ENCODE data around the gene NFKBIZ. TPM values are rescaled to one million over a fixed set of nuclear protein-coding genes. Genes with fewer than 3 reads are reported as not detected.

The NFKBIZ gene
- total and polyA plus RNA-seq, 2 donors: 16.8 to 31.1 TPM

- no peak for DNase-seq (ENCODE audit: extremely low spot score)
- Histone ChIP-seq H3K27ac (ENCODE audit: low read depth) (peak overlapping the region; percentile 68), H3K4me1 (ENCODE audit: insufficient read depth) (no peaks in the 10 kb centered on the region), H3K4me3 (ENCODE audit: low read depth, low read length) (peak overlapping the region; percentile 97), H3K36me3 (ENCODE audit: insufficient read depth) (peaks cover 3% of the 10 kb centered on the region)
- 2% methylated on average over 19 of the region's 19 CpGs for WGBS
Measured at GRCh38 chr3:101850246-101851051, 1.1 kb downstream of the NFKBIZ start.

GRCh38 chr3:101851072-101851770, 1.9 kb downstream of the NFKBIZ start:
- 42% methylated on average over 5 of the region's 5 CpGs for WGBS
- no peak overlapping the region for H3K27ac ChIP-seq (ENCODE audit: low read depth)
- H3K4me1 ChIP-seq (ENCODE audit: insufficient read depth): no peaks in the 10 kb centered on the region
- peaks cover 7% of the 10 kb centered on the region for H3K36me3 ChIP-seq (ENCODE audit: insufficient read depth)
- DNase-seq (ENCODE audit: extremely low spot score): no peak
- H3K4me3 ChIP-seq (ENCODE audit: low read depth, low read length): peak overlapping the region; percentile 97

- Histone ChIP-seq H3K36me3 (ENCODE audit: insufficient read depth) (peaks cover 9% of the 10 kb centered on the region), H3K4me1 (ENCODE audit: insufficient read depth) (no peaks in the 10 kb centered on the region), H3K4me3 (ENCODE audit: low read depth, low read length) (no peak overlapping the region), H3K27ac (ENCODE audit: low read depth) (no peak overlapping the region)
- DNase-seq (ENCODE audit: extremely low spot score): no peak
- 68% methylated on average over 6 of the region's 6 CpGs for WGBS
Measured at GRCh38 chr3:101851850-101852714, 2.8 kb downstream of the NFKBIZ start.

- no peak overlapping the region for H3K27ac ChIP-seq (ENCODE audit: low read depth)
- peaks cover 13% of the 10 kb centered on the region for H3K36me3 ChIP-seq (ENCODE audit: insufficient read depth)
Measured at GRCh38 chr3:101852983-101853840, 3.9 kb downstream of the NFKBIZ start.

GRCh38 chr3:101853982-101854381, 4.7 kb downstream of the NFKBIZ start:
- H3K4me1 ChIP-seq (ENCODE audit: insufficient read depth): no peaks in the 10 kb centered on the region
- 88% methylated on average over 3 of the region's 3 CpGs for WGBS
- H3K36me3 ChIP-seq (ENCODE audit: insufficient read depth): peaks cover 16% of the 10 kb centered on the region
- no peak for DNase-seq (ENCODE audit: extremely low spot score)
- no peak overlapping the region for H3K27ac ChIP-seq (ENCODE audit: low read depth)
- no peak overlapping the region for H3K4me3 ChIP-seq (ENCODE audit: low read depth, low read length)

More at GRCh38 chr3:101852983-101853840, 3.9 kb downstream of the NFKBIZ start:
- WGBS: 93% methylated on average over 8 of the region's 8 CpGs
- Histone ChIP-seq H3K4me1 (ENCODE audit: insufficient read depth) (no peaks in the 10 kb centered on the region), H3K4me3 (ENCODE audit: low read depth, low read length) (no peak overlapping the region)
- no peak for DNase-seq (ENCODE audit: extremely low spot score)

GRCh38 chr3:101854608-101855304, 5.4 kb downstream of the NFKBIZ start:
- no peaks in the 10 kb centered on the region for H3K4me1 ChIP-seq (ENCODE audit: insufficient read depth)
- 93% methylated on average over 2 of the region's 2 CpGs for WGBS
- H3K27ac ChIP-seq (ENCODE audit: low read depth): peak overlapping the region; percentile 23
- peaks cover 16% of the 10 kb centered on the region for H3K36me3 ChIP-seq (ENCODE audit: insufficient read depth)
- H3K4me3 ChIP-seq (ENCODE audit: low read depth, low read length): no peak overlapping the region
- no peak for DNase-seq (ENCODE audit: extremely low spot score)

GRCh38 chr3:101857301-101857741, 8.0 kb downstream of the NFKBIZ start:
- Histone ChIP-seq H3K4me1 (ENCODE audit: insufficient read depth) (no peaks in the 10 kb centered on the region), H3K4me3 (ENCODE audit: low read depth, low read length) (no peak overlapping the region), H3K36me3 (ENCODE audit: insufficient read depth) (peaks cover 22% of the 10 kb centered on the region), H3K27ac (ENCODE audit: low read depth) (no peak overlapping the region)
- no peak for DNase-seq (ENCODE audit: extremely low spot score)
- WGBS: 84% methylated on average over 8 of the region's 8 CpGs

GRCh38 chr3:101858464-101859030, 9.2 kb downstream of the NFKBIZ start:
- peaks cover 22% of the 10 kb centered on the region for H3K36me3 ChIP-seq (ENCODE audit: insufficient read depth)
- H3K4me3 ChIP-seq (ENCODE audit: low read depth, low read length): no peak overlapping the region
- no peaks in the 10 kb centered on the region for H3K4me1 ChIP-seq (ENCODE audit: insufficient read depth)

GRCh38 chr3:101859882-101860448, 10.7 kb downstream of the NFKBIZ start:
- WGBS: 91% methylated on average over 5 of the region's 5 CpGs
- H3K4me1 ChIP-seq (ENCODE audit: insufficient read depth): no peaks in the 10 kb centered on the region
- H3K36me3 ChIP-seq (ENCODE audit: insufficient read depth): peaks cover 22% of the 10 kb centered on the region
- DNase-seq (ENCODE audit: extremely low spot score): no peak
- H3K4me3 ChIP-seq (ENCODE audit: low read depth, low read length): no peak overlapping the region
- no peak overlapping the region for H3K27ac ChIP-seq (ENCODE audit: low read depth)

More at GRCh38 chr3:101858464-101859030, 9.2 kb downstream of the NFKBIZ start:
- no peak overlapping the region for H3K27ac ChIP-seq (ENCODE audit: low read depth)
- WGBS: 50% methylated on average over 4 of the region's 4 CpGs
- DNase-seq (ENCODE audit: extremely low spot score): no peak

GRCh38 chr3:101861212-101861788, 12.0 kb downstream of the NFKBIZ start:
- WGBS: 81% methylated on average over 3 of the region's 3 CpGs
- no peak for DNase-seq (ENCODE audit: extremely low spot score)
- no peak overlapping the region for H3K27ac ChIP-seq (ENCODE audit: low read depth)
- no peak overlapping the region for H3K4me3 ChIP-seq (ENCODE audit: low read depth, low read length)
- H3K36me3 ChIP-seq (ENCODE audit: insufficient read depth): peaks cover 19% of the 10 kb centered on the region
- H3K4me1 ChIP-seq (ENCODE audit: insufficient read depth): no peaks in the 10 kb centered on the region

- H3K36me3 ChIP-seq (ENCODE audit: insufficient read depth): peaks cover 18% of the 10 kb centered on the region
- no peak overlapping the region for H3K4me3 ChIP-seq (ENCODE audit: low read depth, low read length)
- no peak overlapping the region for H3K27ac ChIP-seq (ENCODE audit: low read depth)
- WGBS: 71% methylated on average over 5 of the region's 5 CpGs
- no peak for DNase-seq (ENCODE audit: extremely low spot score)
- H3K4me1 ChIP-seq (ENCODE audit: insufficient read depth): no peaks in the 10 kb centered on the region
Measured at GRCh38 chr3:101861789-101862415, 12.6 kb downstream of the NFKBIZ start.

Measured in urinary bladder (tissue), 4 donors.